Upper lobe of right lung (tissue), 1 donor: ENCODE results near the gene PLSCR2. TPM values are rescaled to one million over a fixed set of nuclear protein-coding genes. Genes with fewer than 3 reads are reported as not detected.

Source experiments
- ATAC-seq: fragments of 200-7000 bp; cut with Tn5 transposase; one replicate; pipeline ENCODE4 v1.9.1; 2020; ENCODE audit warnings: mild to moderate bottlenecking, moderate library complexity
- DNase-seq: peaks from one replicate; pipeline ENCODE4 v3.0.0-alpha.2; 2020
- H3K27ac ChIP-seq: fragments of 200-600 bp; one replicate; pipeline ENCODE4 v1.8.0; 2022
- H3K27me3 ChIP-seq: fragments of 200-600 bp; one replicate; pipeline ENCODE4 v1.8.0; 2022; ENCODE audit warnings: mild to moderate bottlenecking
- H3K36me3 ChIP-seq: fragments of 200-600 bp; one replicate; pipeline ENCODE4 v1.8.0; 2022
- H3K4me1 ChIP-seq: fragments of 200-600 bp; one replicate; pipeline ENCODE4 v1.8.0; 2022
- H3K4me3 ChIP-seq: fragments of 200-600 bp; one replicate; pipeline ENCODE4 v1.8.0; 2022; ENCODE audit warnings: mild to moderate bottlenecking
- H3K9me3 ChIP-seq: fragments of 200-600 bp; one replicate; pipeline ENCODE4 v1.8.0; 2022
- CTCF ChIP-seq: fragments of 200-600 bp; IDR thresholded peaks from one replicate; pipeline ENCODE4 v1.8.0; 2022; ENCODE audit warnings: antibody characterized with exemption
- intact Hi-C: fragments of 100-400 bp; cut with DNase I; formaldehyde crosslinking; loops from one replicate; pipeline ENCODE4 v1.11.0; 2022
- long read RNA-seq: library from polyadenylated mRNA; unstranded; transcript quantifications from one replicate; pipeline ENCODE4 v2.0.0, GENCODE V29; 2021
- total RNA-seq: library from RNA; stranded (reverse); fragmentation: NEBNext Ultra II Directional; extraction: Animal tissue kit (Norgen Biotek cat#: 25700); gene quantifications from one replicate; pipeline ENCODE4 v1.2.1, GENCODE V29; 2021
- donor health status: DM: no; HTN: yes; CAD: no; lungs with severe emphysema.

The PLSCR2 gene
- not detected for total RNA-seq
- long read RNA-seq, result 0 reads

GRCh38 chr3:146469150-146470017 is at the start of gene PLSCR2:
PLSCR2 (minus strand) TSS chr3:146469561; CDS start chr3:146459904, 9,657 bp downstream.
- Histone ChIP-seq H3K27me3 (no peaks in the 10 kb centered on the region), H3K4me3 (peak within 1 kb of the TSS; percentile 64), H3K27ac (peak within 1 kb of the TSS; percentile 71), H3K36me3 (no peaks in the 10 kb centered on the region), H3K9me3 (no peaks in the 10 kb centered on the region), H3K4me1 (no peaks in the 10 kb centered on the region)
- ATAC-seq (peak; percentile 98), DNase-seq (peak; percentile 89)
- TF ChIP-seq CTCF, result no peak
- intact Hi-C loops, result no loop called here

- no peaks in the 10 kb centered on the region for H3K9me3 ChIP-seq
- peaks cover 68% of the 10 kb centered on the region for H3K36me3 ChIP-seq
- H3K4me1 ChIP-seq, result peaks cover 12% of the 10 kb centered on the region
- TF ChIP-seq CTCF, result no peak
- ATAC-seq (peak; percentile 96), DNase-seq (no peak)
- no peak overlapping the region for H3K27ac ChIP-seq
- intact Hi-C loops, result no loop called here
- H3K27me3 ChIP-seq, result no peaks in the 10 kb centered on the region
- H3K4me3 ChIP-seq, result no peak overlapping the region
These were observed 48.5 kb upstream of the PLSCR2 start for GRCh38 chr3:146517684-146518435.

- Histone ChIP-seq H3K27ac (no peak overlapping the region), H3K36me3 (peaks cover 41% of the 10 kb centered on the region), H3K9me3 (no peaks in the 10 kb centered on the region), H3K4me1 (peaks cover 9% of the 10 kb centered on the region), H3K27me3 (no peaks in the 10 kb centered on the region), H3K4me3 (no peak overlapping the region)
- no peak for TF ChIP-seq CTCF
- no peak for ATAC-seq
- intact Hi-C loops, result no loop called here
- no peak for DNase-seq
These were observed 44.2 kb upstream of the PLSCR2 start for GRCh38 chr3:146513386-146514051.

- ATAC-seq (peak; percentile 61), DNase-seq (no peak)
- no peak for TF ChIP-seq CTCF
- peaks cover 29% of the 10 kb centered on the region for H3K36me3 ChIP-seq
- H3K4me3 ChIP-seq, result no peak overlapping the region
- H3K27me3 ChIP-seq, result no peaks in the 10 kb centered on the region
- no peaks in the 10 kb centered on the region for H3K9me3 ChIP-seq
- H3K27ac ChIP-seq, result no peak overlapping the region
- H3K4me1 ChIP-seq, result peaks cover 7% of the 10 kb centered on the region
- intact Hi-C loops, result no loop called here
These were observed 42.2 kb upstream of the PLSCR2 start for GRCh38 chr3:146511402-146512134.
